Suprapubic skin (tissue), 3 donors: ENCODE results near the gene MMS22L.

Experiments used
- EP300 ChIP-seq: sonication (generic); formaldehyde crosslinking; IDR thresholded peaks from one replicate; pipeline ENCODE4 v1.6.1; 2017; ENCODE audit warnings: antibody characterized with exemption
- TF ChIP-seq, protein P1 (sequence below), 2 donors: fragments of 200-600 bp in 1 of 2; fragments of 450-650 bp in 1 of 2; sonication (generic) in 1 of 2; IDR thresholded peaks; one replicate each; pipeline ENCODE4 v1.5.1; 2016 to 2019; ENCODE audit warnings: antibody characterized with exemption in 2 of 2, mild to moderate bottlenecking in 1 of 2, moderate library complexity in 1 of 2

- TF ChIP-seq, protein P1, sequence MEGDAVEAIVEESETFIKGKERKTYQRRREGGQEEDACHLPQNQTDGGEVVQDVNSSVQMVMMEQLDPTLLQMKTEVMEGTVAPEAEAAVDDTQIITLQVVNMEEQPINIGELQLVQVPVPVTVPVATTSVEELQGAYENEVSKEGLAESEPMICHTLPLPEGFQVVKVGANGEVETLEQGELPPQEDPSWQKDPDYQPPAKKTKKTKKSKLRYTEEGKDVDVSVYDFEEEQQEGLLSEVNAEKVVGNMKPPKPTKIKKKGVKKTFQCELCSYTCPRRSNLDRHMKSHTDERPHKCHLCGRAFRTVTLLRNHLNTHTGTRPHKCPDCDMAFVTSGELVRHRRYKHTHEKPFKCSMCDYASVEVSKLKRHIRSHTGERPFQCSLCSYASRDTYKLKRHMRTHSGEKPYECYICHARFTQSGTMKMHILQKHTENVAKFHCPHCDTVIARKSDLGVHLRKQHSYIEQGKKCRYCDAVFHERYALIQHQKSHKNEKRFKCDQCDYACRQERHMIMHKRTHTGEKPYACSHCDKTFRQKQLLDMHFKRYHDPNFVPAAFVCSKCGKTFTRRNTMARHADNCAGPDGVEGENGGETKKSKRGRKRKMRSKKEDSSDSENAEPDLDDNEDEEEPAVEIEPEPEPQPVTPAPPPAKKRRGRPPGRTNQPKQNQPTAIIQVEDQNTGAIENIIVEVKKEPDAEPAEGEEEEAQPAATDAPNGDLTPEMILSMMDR (IDR thresholded peaks at IDR 0.05), result no peak
- no peak for TF ChIP-seq EP300
These were observed 129.0 kb downstream of the MMS22L start for GRCh38 chr6:97154015-97154414.
